HUDEP-2 (cell line): ENCODE results near the gene TIAM2.
"Not testable (repeated sequence)": the region's sequence is repeated elsewhere in the genome, so short reads cannot be mapped to it uniquely, and the experiment has no call there.

Experiments
- DNase-seq, 76 experiments: peaks; one replicate each; lab custom pipeline; 2025; ENCODE audit not compliant: unreplicated experiment in 76 of 76; lab: John Stamatoyannopoulos, UW

TIAM2 gene

GRCh38 chr6:155090166-155090565, 95.1 kb downstream of the TIAM2 start:
- DNase-seq, result no peak

- no peak for DNase-seq
These were observed 96.6 kb downstream of the TIAM2 start for GRCh38 chr6:155091756-155092155.

- no peak for DNase-seq
These were observed 98.3 kb downstream of the TIAM2 start for GRCh38 chr6:155093430-155093829.

- DNase-seq, result no peak
These were observed 105.0 kb downstream of the TIAM2 start for GRCh38 chr6:155100087-155100486.

GRCh38 chr6:155100591-155100990, 105.5 kb downstream of the TIAM2 start:
- DNase-seq, result no peak

- not testable (repeated sequence) for DNase-seq
These were observed 108.0 kb downstream of the TIAM2 start for GRCh38 chr6:155103083-155103645.

GRCh38 chr6:155103816-155104366, 108.8 kb downstream of the TIAM2 start:
- no peak for DNase-seq

- DNase-seq, result no peak
These were observed 111.5 kb downstream of the TIAM2 start for GRCh38 chr6:155106456-155107115.

- no peak for DNase-seq
These were observed 112.4 kb downstream of the TIAM2 start for GRCh38 chr6:155107432-155108069.

- no peak for DNase-seq
These were observed 113.1 kb downstream of the TIAM2 start for GRCh38 chr6:155108070-155108820.

GRCh38 chr6:155110721-155111120, 115.6 kb downstream of the TIAM2 start:
- DNase-seq, result no peak

GRCh38 chr6:155112757-155113156, 117.6 kb downstream of the TIAM2 start:
- DNase-seq, result no peak

GRCh38 chr6:155115893-155116570, 120.9 kb downstream of the TIAM2 start:
- no peak for DNase-seq

GRCh38 chr6:155116571-155116910, 121.4 kb downstream of the TIAM2 start:
- DNase-seq, result no peak

GRCh38 chr6:155117256-155117655, 122.1 kb downstream of the TIAM2 start:
- no peak for DNase-seq

- no peak for DNase-seq
These were observed 122.7 kb downstream of the TIAM2 start for GRCh38 chr6:155117785-155118184.

GRCh38 chr6:155119201-155119600, 124.1 kb downstream of the TIAM2 start:
- DNase-seq, result not testable (repeated sequence)

- no peak for DNase-seq
These were observed 124.9 kb downstream of the TIAM2 start for GRCh38 chr6:155120034-155120433.

- DNase-seq, result no peak
These were observed 126.2 kb downstream of the TIAM2 start for GRCh38 chr6:155121294-155121693.

- no peak for DNase-seq
These were observed 126.6 kb downstream of the TIAM2 start for GRCh38 chr6:155121699-155122098.
